ENCODE results near the gene EFCAB3. TPM values are rescaled to one million over a fixed set of nuclear protein-coding genes. Genes with fewer than 3 reads are reported as not detected.
"Not testable (repeated sequence)": the region's sequence is repeated elsewhere in the genome, so short reads cannot be mapped to it uniquely, and the experiment has no call there.

EFCAB3 gene
- total RNA-seq, 1 experiment from 2014 or later = not detected

GRCh38 chr17:62444063-62444462 lies 63.7 kb downstream of the EFCAB3 start:
- no peak for TF ChIP-seq CTCF (IDR thresholded peaks at IDR 0.05; ENCODE audit: unreplicated experiment)
- Mint-ChIP-seq H3K27me3 (ENCODE audit: unreplicated experiment) (no peaks in the 10 kb centered on the region), H3K9me3 (ENCODE audit: low read depth, unreplicated experiment) (no peaks in the 10 kb centered on the region), H3K4me3 (ENCODE audit: low read depth, unreplicated experiment) (no peak overlapping the region), H3K36me3 (ENCODE audit: insufficient read depth, unreplicated experiment) (peaks cover 15% of the 10 kb centered on the region), H3K27ac (ENCODE audit: unreplicated experiment) (no peak overlapping the region), H3K4me1 (ENCODE audit: low read depth, unreplicated experiment) (no peaks in the 10 kb centered on the region)
- no TSS peak for BruUV-seq (replicated peaks)
- CTCF ChIA-PET = no interaction called here
- no peak for DNase-seq
- intact Hi-C loops (cut with micrococcal nuclease; ENCODE audit: unreplicated experiment) = no loop called here

- CTCF ChIA-PET; intact Hi-C loops (cut with micrococcal nuclease; ENCODE audit: unreplicated experiment); H3K27ac Mint-ChIP-seq (ENCODE audit: unreplicated experiment); DNase-seq; H3K27me3 Mint-ChIP-seq (ENCODE audit: unreplicated experiment); H3K4me3 Mint-ChIP-seq (ENCODE audit: low read depth, unreplicated experiment); H3K4me1 Mint-ChIP-seq (ENCODE audit: low read depth, unreplicated experiment); H3K36me3 Mint-ChIP-seq (ENCODE audit: insufficient read depth, unreplicated experiment); BruUV-seq (replicated peaks); H3K9me3 Mint-ChIP-seq (ENCODE audit: low read depth, unreplicated experiment): not testable (repeated sequence)
Observed at GRCh38 chr17:62445791-62446190, 65.4 kb downstream of the EFCAB3 start.

- H3K27ac Mint-ChIP-seq (ENCODE audit: unreplicated experiment); H3K4me3 Mint-ChIP-seq (ENCODE audit: low read depth, unreplicated experiment); BruUV-seq (replicated peaks); H3K27me3 Mint-ChIP-seq (ENCODE audit: unreplicated experiment); H3K36me3 Mint-ChIP-seq (ENCODE audit: insufficient read depth, unreplicated experiment); H3K4me1 Mint-ChIP-seq (ENCODE audit: low read depth, unreplicated experiment); intact Hi-C loops (cut with micrococcal nuclease; ENCODE audit: unreplicated experiment); DNase-seq; H3K9me3 Mint-ChIP-seq (ENCODE audit: low read depth, unreplicated experiment); CTCF ChIA-PET: not testable (repeated sequence)
Observed at GRCh38 chr17:62452195-62452594, 71.8 kb downstream of the EFCAB3 start.

GRCh38 chr17:62453041-62453440 lies 72.7 kb downstream of the EFCAB3 start:
- H3K27me3 Mint-ChIP-seq (ENCODE audit: unreplicated experiment); H3K36me3 Mint-ChIP-seq (ENCODE audit: insufficient read depth, unreplicated experiment); H3K4me3 Mint-ChIP-seq (ENCODE audit: low read depth, unreplicated experiment); H3K9me3 Mint-ChIP-seq (ENCODE audit: low read depth, unreplicated experiment); H3K27ac Mint-ChIP-seq (ENCODE audit: unreplicated experiment); BruUV-seq (replicated peaks); CTCF ChIA-PET; H3K4me1 Mint-ChIP-seq (ENCODE audit: low read depth, unreplicated experiment); intact Hi-C loops (cut with micrococcal nuclease; ENCODE audit: unreplicated experiment); DNase-seq: not testable (repeated sequence)

GRCh38 chr17:62453656-62454055 lies 73.3 kb downstream of the EFCAB3 start:
- H3K4me1 Mint-ChIP-seq (ENCODE audit: low read depth, unreplicated experiment); H3K9me3 Mint-ChIP-seq (ENCODE audit: low read depth, unreplicated experiment); H3K27ac Mint-ChIP-seq (ENCODE audit: unreplicated experiment); H3K4me3 Mint-ChIP-seq (ENCODE audit: low read depth, unreplicated experiment); H3K36me3 Mint-ChIP-seq (ENCODE audit: insufficient read depth, unreplicated experiment); BruUV-seq (replicated peaks); H3K27me3 Mint-ChIP-seq (ENCODE audit: unreplicated experiment); intact Hi-C loops (cut with micrococcal nuclease; ENCODE audit: unreplicated experiment); DNase-seq: not testable (repeated sequence)
- CTCF ChIA-PET = interaction anchor here (1.2 kb wide), 1 partner anchor 17 kb away, joined by 4 read pairs; no protein-coding TSS in a partner anchor

- H3K4me1 Mint-ChIP-seq (ENCODE audit: low read depth, unreplicated experiment); BruUV-seq (replicated peaks); H3K27ac Mint-ChIP-seq (ENCODE audit: unreplicated experiment); intact Hi-C loops (cut with micrococcal nuclease; ENCODE audit: unreplicated experiment); H3K9me3 Mint-ChIP-seq (ENCODE audit: low read depth, unreplicated experiment); DNase-seq; H3K36me3 Mint-ChIP-seq (ENCODE audit: insufficient read depth, unreplicated experiment); H3K27me3 Mint-ChIP-seq (ENCODE audit: unreplicated experiment); H3K4me3 Mint-ChIP-seq (ENCODE audit: low read depth, unreplicated experiment): not testable (repeated sequence)
- CTCF ChIA-PET = interaction anchor here (1.2 kb wide), 1 partner anchor 16 kb away, joined by 4 read pairs; no protein-coding TSS in a partner anchor
Observed at GRCh38 chr17:62454111-62454510, 73.8 kb downstream of the EFCAB3 start.

- no TSS peak for BruUV-seq (replicated peaks)
- no peaks in the 10 kb centered on the region for H3K27me3 Mint-ChIP-seq (ENCODE audit: unreplicated experiment)
- no peak overlapping the region for H3K27ac Mint-ChIP-seq (ENCODE audit: unreplicated experiment)
- no peak for TF ChIP-seq CTCF (IDR thresholded peaks at IDR 0.05; ENCODE audit: unreplicated experiment)
- H3K9me3 Mint-ChIP-seq (ENCODE audit: low read depth, unreplicated experiment) = no peaks in the 10 kb centered on the region
- DNase-seq = no peak
- no peak overlapping the region for H3K4me3 Mint-ChIP-seq (ENCODE audit: low read depth, unreplicated experiment)
- no peaks in the 10 kb centered on the region for H3K4me1 Mint-ChIP-seq (ENCODE audit: low read depth, unreplicated experiment)
- H3K36me3 Mint-ChIP-seq (ENCODE audit: insufficient read depth, unreplicated experiment) = no peaks in the 10 kb centered on the region
- intact Hi-C loops (cut with micrococcal nuclease; ENCODE audit: unreplicated experiment) = no loop called here
- CTCF ChIA-PET = no interaction called here
Observed at GRCh38 chr17:62456016-62456415, 75.7 kb downstream of the EFCAB3 start.

- intact Hi-C loops (cut with micrococcal nuclease; ENCODE audit: unreplicated experiment); H3K27me3 Mint-ChIP-seq (ENCODE audit: unreplicated experiment); H3K27ac Mint-ChIP-seq (ENCODE audit: unreplicated experiment); BruUV-seq (replicated peaks); H3K36me3 Mint-ChIP-seq (ENCODE audit: insufficient read depth, unreplicated experiment); CTCF ChIA-PET; H3K4me1 Mint-ChIP-seq (ENCODE audit: low read depth, unreplicated experiment); H3K9me3 Mint-ChIP-seq (ENCODE audit: low read depth, unreplicated experiment); H3K4me3 Mint-ChIP-seq (ENCODE audit: low read depth, unreplicated experiment); DNase-seq: not testable (repeated sequence)
Observed at GRCh38 chr17:62458483-62458882, 78.1 kb downstream of the EFCAB3 start.

- H3K4me1 Mint-ChIP-seq (ENCODE audit: low read depth, unreplicated experiment); H3K9me3 Mint-ChIP-seq (ENCODE audit: low read depth, unreplicated experiment); intact Hi-C loops (cut with micrococcal nuclease; ENCODE audit: unreplicated experiment); CTCF ChIA-PET; BruUV-seq (replicated peaks); H3K27ac Mint-ChIP-seq (ENCODE audit: unreplicated experiment); DNase-seq; H3K36me3 Mint-ChIP-seq (ENCODE audit: insufficient read depth, unreplicated experiment); H3K4me3 Mint-ChIP-seq (ENCODE audit: low read depth, unreplicated experiment): not testable (repeated sequence)
- peaks cover 10% of the 10 kb centered on the region for H3K27me3 Mint-ChIP-seq (ENCODE audit: unreplicated experiment)
Observed at GRCh38 chr17:62464422-62464821, 84.1 kb downstream of the EFCAB3 start.

All from Calu3 (cell line).